Effector memory CD8-positive, alpha-beta T cell (primary cell): ENCODE data around the gene TEX29.
A peak's percentile ranks its signal among the peaks of the same experiment; 100 is the strongest.

Source experiments
- ATAC-seq: fragments of 150-1000 bp; cut with Tn5 transposase; replicated peaks from 2 replicates; pipeline ENCODE4 v1.10.0; 2021; ENCODE audit warnings: mild to moderate bottlenecking, moderate library complexity
- DNase-seq, 3 experiments: peaks; one replicate each; pipeline ENCODE4 v3.0.0; 2021
- H3K27ac Mint-ChIP-seq, 2 donors: one replicate each; pipeline ENCODE4 v1.8.0; 2022; ENCODE audit warnings: mild to moderate bottlenecking in 2 of 2, mixed read lengths in 2 of 2, moderate library complexity in 2 of 2
- H3K27me3 Mint-ChIP-seq, 2 donors: one replicate each; pipeline ENCODE4 v1.8.0; 2022; ENCODE audit warnings: mixed read lengths in 2 of 2
- H3K36me3 Mint-ChIP-seq: one replicate; pipeline ENCODE4 v1.8.0; 2022; ENCODE audit warnings: mild to moderate bottlenecking, moderate library complexity, mixed read lengths; ENCODE audit not compliant: insufficient read depth
- H3K4me1 Mint-ChIP-seq, 2 donors: one replicate each; pipeline ENCODE4 v1.8.0; 2022; ENCODE audit warnings: low read depth in 2 of 2, mixed read lengths in 2 of 2
- H3K4me3 Mint-ChIP-seq, 2 donors: one replicate each; pipeline ENCODE4 v1.8.0; 2022; ENCODE audit warnings: mild to moderate bottlenecking in 2 of 2, mixed read lengths in 2 of 2, moderate library complexity in 2 of 2
- H3K9me3 Mint-ChIP-seq, 2 donors: one replicate each; pipeline ENCODE4 v1.8.0; 2022; ENCODE audit warnings: mixed read lengths in 2 of 2
- total RNA-seq, 9 experiments: gene quantifications; one replicate each; lab custom pipeline; 2026; lab: John Stamatoyannopoulos, UW

The TEX29 gene
- total RNA-seq: 0 to 1.5 (median 0.25) reads per million in 9 experiments

DNA sequence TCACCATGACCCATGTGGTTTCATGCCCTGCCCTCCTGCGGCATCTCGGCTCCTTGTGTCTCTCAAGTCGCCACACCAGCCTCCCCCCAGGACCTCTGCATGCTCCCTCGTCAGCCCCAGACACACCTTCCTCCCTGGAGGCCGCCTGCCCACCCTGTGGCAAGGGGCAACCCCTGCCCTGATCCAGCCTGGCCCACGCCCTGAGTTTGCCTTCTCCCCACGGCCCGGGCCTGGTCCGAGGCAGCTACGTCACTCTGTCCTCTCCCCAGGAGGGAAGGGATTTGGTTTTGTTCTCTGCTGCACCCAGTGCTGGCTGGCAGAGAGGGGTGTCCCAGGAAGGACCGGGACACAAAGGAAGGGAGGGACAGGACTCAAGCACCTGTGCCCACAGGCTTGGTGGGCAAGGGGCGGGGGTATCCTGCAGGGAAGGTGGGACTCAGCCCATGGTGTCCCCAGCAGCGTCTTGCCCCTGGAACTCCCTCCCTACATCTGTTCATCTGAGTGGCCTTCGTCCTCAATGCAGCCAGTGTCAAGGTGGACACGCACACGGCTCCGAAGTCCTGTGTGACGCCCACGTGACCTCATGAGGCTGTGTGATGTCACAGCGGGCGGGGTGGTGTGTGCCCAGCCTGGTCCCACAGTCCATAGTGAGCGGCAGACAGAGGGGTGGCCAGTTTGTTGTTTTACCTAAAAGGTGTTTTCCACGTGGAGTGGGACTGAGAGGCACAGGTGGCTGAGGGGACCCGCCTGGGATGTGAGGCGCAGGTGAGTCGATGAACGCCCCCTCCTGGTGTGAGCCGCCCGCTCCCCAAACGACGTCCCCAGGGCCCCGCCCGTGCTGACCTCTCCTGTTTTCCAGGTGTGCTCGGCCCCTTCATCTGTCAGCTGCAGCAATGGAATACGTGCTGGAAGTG, at the start of gene TEX29:
Gene TEX29, plus strand, starts transcription at position 645 of the 914 bp plus-strand sequence. Its CDS starts 249 bp downstream, at position 894.
- Mint-ChIP-seq H3K4me1 (peaks cover 1 to 5% of the 10 kb centered on the region in 2 donors), H3K4me3 (no peak within 1 kb of the TSS), H3K9me3 (no peaks in the 10 kb centered on the region), H3K27me3 (peaks cover 0 to 6% of the 10 kb centered on the region in 2 donors), H3K27ac (no peak within 1 kb of the TSS), H3K36me3 (no peaks in the 10 kb centered on the region)
- ATAC-seq (no peak), DNase-seq (no peak)

GRCh38 chr13:111270765-111271698, 49.4 kb upstream of the TEX29 start:
- DNase-seq: no peak
- peaks cover 52% of the 10 kb centered on the region for H3K36me3 Mint-ChIP-seq
- no peaks in the 10 kb centered on the region for H3K9me3 Mint-ChIP-seq
- no peak for ATAC-seq
- no peaks in the 10 kb centered on the region for H3K27me3 Mint-ChIP-seq
- H3K27ac Mint-ChIP-seq: no peak overlapping the region
- no peak overlapping the region for H3K4me3 Mint-ChIP-seq
- H3K4me1 Mint-ChIP-seq: peaks cover 11% of the 10 kb centered on the region in 2 donors

- peaks cover 4 to 6% of the 10 kb centered on the region in 2 donors for H3K4me1 Mint-ChIP-seq
- H3K27ac Mint-ChIP-seq: no peak overlapping the region
- ATAC-seq (no peak), DNase-seq (no peak)
- no peak overlapping the region for H3K4me3 Mint-ChIP-seq
- peaks cover 57% of the 10 kb centered on the region for H3K36me3 Mint-ChIP-seq
- no peaks in the 10 kb centered on the region for H3K9me3 Mint-ChIP-seq
- no peaks in the 10 kb centered on the region for H3K27me3 Mint-ChIP-seq
Measured at GRCh38 chr13:111272117-111272516, 48.3 kb upstream of the TEX29 start.

- Mint-ChIP-seq H3K27ac (no peak overlapping the region), H3K4me1 (peaks cover 3 to 4% of the 10 kb centered on the region in 2 donors), H3K36me3 (peaks cover 46% of the 10 kb centered on the region), H3K27me3 (no peaks in the 10 kb centered on the region), H3K9me3 (no peaks in the 10 kb centered on the region), H3K4me3 (no peak overlapping the region)
- no peak for DNase-seq
- no peak for ATAC-seq
Measured at GRCh38 chr13:111275382-111275781, 45.1 kb upstream of the TEX29 start.

DNA sequence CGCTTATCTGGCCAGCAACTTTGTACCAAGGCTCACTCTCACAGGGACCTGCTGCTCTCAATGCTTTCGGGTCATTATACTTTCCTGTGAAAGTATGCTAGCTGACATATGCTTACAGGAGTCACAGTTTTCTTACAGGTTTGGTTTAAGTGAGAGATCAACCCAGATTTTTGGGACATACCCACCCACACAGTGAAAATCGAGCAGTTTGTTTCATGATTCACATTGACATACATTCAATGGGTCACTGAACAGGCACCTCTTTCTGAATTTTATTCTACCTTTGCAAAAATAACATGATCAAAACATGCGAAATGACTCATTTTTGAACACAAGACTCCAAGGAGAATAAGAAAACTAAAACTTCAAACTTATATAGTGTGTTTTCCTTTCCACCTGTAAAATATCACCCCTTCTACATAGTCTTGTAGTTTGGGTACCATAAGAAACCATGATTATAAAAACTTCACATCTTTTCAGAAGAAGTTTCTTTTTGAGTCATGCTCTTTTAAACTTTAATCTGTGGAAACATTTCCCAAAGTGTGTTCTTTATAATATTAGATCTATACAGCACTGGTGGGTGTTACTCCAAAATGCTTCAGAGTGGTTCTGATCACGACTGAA, 44.3 kb upstream of the TEX29 start:
- H3K27ac Mint-ChIP-seq: no peak overlapping the region
- DNase-seq (no peak), ATAC-seq (no peak)
- no peak overlapping the region for H3K4me3 Mint-ChIP-seq
- peaks cover 0 to under 1% of the 10 kb centered on the region in 2 donors for H3K4me1 Mint-ChIP-seq
- no peaks in the 10 kb centered on the region for H3K9me3 Mint-ChIP-seq
- H3K36me3 Mint-ChIP-seq: peaks cover 50% of the 10 kb centered on the region
- no peaks in the 10 kb centered on the region for H3K27me3 Mint-ChIP-seq

- H3K4me3 Mint-ChIP-seq: no peak overlapping the region
- H3K9me3 Mint-ChIP-seq: no peaks in the 10 kb centered on the region
- ATAC-seq (no peak), DNase-seq (no peak)
- no peaks in the 10 kb centered on the region for H3K27me3 Mint-ChIP-seq
- no peak overlapping the region for H3K27ac Mint-ChIP-seq
- no peaks in the 10 kb centered on the region for H3K4me1 Mint-ChIP-seq
- peaks cover 67% of the 10 kb centered on the region for H3K36me3 Mint-ChIP-seq
Measured at GRCh38 chr13:111278258-111278657, 42.2 kb upstream of the TEX29 start.

GRCh38 chr13:111278743-111279652, 41.4 kb upstream of the TEX29 start:
- DNase-seq (no peak), ATAC-seq (no peak)
- no peaks in the 10 kb centered on the region for H3K9me3 Mint-ChIP-seq
- H3K4me1 Mint-ChIP-seq: peaks cover 0 to 3% of the 10 kb centered on the region in 2 donors
- H3K4me3 Mint-ChIP-seq: no peak overlapping the region
- H3K27ac Mint-ChIP-seq: no peak overlapping the region
- H3K36me3 Mint-ChIP-seq: peaks cover 71% of the 10 kb centered on the region
- no peaks in the 10 kb centered on the region for H3K27me3 Mint-ChIP-seq

GRCh38 chr13:111280226-111280625, 40.2 kb upstream of the TEX29 start:
- H3K27ac Mint-ChIP-seq: peak overlapping the region in 1 of 2 donors; percentile 25
- no peaks in the 10 kb centered on the region for H3K9me3 Mint-ChIP-seq
- H3K4me1 Mint-ChIP-seq: peaks cover 3 to 4% of the 10 kb centered on the region in 2 donors
- H3K36me3 Mint-ChIP-seq: peaks cover 69% of the 10 kb centered on the region
- H3K27me3 Mint-ChIP-seq: no peaks in the 10 kb centered on the region
- ATAC-seq (no peak), DNase-seq (no peak)
- no peak overlapping the region for H3K4me3 Mint-ChIP-seq

GRCh38 chr13:111280681-111281585, 39.5 kb upstream of the TEX29 start:
- no peak for ATAC-seq
- DNase-seq: no peak
- no peaks in the 10 kb centered on the region for H3K27me3 Mint-ChIP-seq
- no peaks in the 10 kb centered on the region for H3K9me3 Mint-ChIP-seq
- peaks cover 3 to 4% of the 10 kb centered on the region in 2 donors for H3K4me1 Mint-ChIP-seq
- no peak overlapping the region for H3K4me3 Mint-ChIP-seq
- peak overlapping the region in 1 of 2 donors; percentile 25 for H3K27ac Mint-ChIP-seq
- H3K36me3 Mint-ChIP-seq: peaks cover 65% of the 10 kb centered on the region

DNA sequence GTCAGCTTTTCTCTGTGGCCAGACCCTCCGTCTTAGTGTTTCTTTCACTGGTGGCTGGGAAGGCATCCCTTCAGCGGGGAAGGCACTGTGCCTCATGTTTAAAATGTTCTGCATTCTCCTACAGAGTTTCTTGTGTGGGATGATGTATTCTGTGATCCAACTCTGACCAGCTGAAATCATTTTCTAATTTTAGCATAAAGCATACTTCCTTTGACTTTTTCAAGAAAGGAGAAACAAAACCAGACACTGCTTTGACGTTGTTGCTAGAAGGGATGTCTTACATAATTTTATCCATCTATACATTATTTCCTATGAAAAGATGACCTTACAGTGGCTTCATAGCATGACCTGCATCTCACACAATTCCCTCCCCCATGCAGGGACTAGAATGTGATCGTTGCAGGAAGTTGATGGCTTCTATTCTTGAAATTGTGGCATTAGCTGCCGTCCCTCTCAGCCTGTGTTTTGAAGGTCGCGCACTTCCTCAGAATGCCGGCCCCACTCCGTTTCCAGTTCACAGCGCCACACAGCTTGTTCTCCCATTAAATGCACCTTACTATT, 38.6 kb upstream of the TEX29 start:
- H3K27me3 Mint-ChIP-seq: no peaks in the 10 kb centered on the region
- no peak for ATAC-seq
- H3K36me3 Mint-ChIP-seq: peaks cover 63% of the 10 kb centered on the region
- no peak for DNase-seq
- no peaks in the 10 kb centered on the region for H3K9me3 Mint-ChIP-seq
- H3K4me3 Mint-ChIP-seq: no peak overlapping the region
- H3K27ac Mint-ChIP-seq: no peak overlapping the region
- peaks cover 3 to 4% of the 10 kb centered on the region in 2 donors for H3K4me1 Mint-ChIP-seq

- Mint-ChIP-seq H3K4me3 (no peak overlapping the region), H3K36me3 (peaks cover 61% of the 10 kb centered on the region), H3K9me3 (no peaks in the 10 kb centered on the region), H3K4me1 (peaks cover 3 to 4% of the 10 kb centered on the region in 2 donors), H3K27me3 (no peaks in the 10 kb centered on the region), H3K27ac (no peak overlapping the region)
- ATAC-seq (no peak), DNase-seq (no peak)
Measured at GRCh38 chr13:111282425-111282824, 38.0 kb upstream of the TEX29 start.
